SU-DHL-6 (cell line): Measurements from ENCODE around the gene LRBA.

Experiments used
- H2AFZ ChIP-seq: fragments of 200-600 bp; sonication (generic); 2 replicates; pipeline ENCODE4 v1.6.1; 2014; ENCODE audit warnings: low read depth, mild to moderate bottlenecking, moderate library complexity, mixed read lengths, antibody characterized with exemption, low read length; ENCODE audit not compliant: severe bottlenecking
- H3F3A ChIP-seq: fragments of 200-600 bp; shearing (Covaris generic); 2 replicates; pipeline ENCODE4 v1.6.0; 2016; ENCODE audit warnings: antibody characterized with exemption, mild to moderate bottlenecking; ENCODE audit not compliant: insufficient read depth
- H3K27ac ChIP-seq: fragments of 200-600 bp; sonication (generic); 2 replicates; pipeline ENCODE4 v1.5.1; 2016; ENCODE audit warnings: low read depth, mild to moderate bottlenecking, low read length, moderate library complexity, mixed read lengths
- H3K27me3 ChIP-seq: fragments of 200-600 bp; sonication (generic), shearing (Covaris generic); 2 replicates; pipeline ENCODE4 v1.6.0; 2014; ENCODE audit warnings: mild to moderate bottlenecking, low read length
- H3K36me3 ChIP-seq: fragments of 200-600 bp; sonication (generic); 2 replicates; pipeline ENCODE4 v1.6.1; 2014; ENCODE audit warnings: mild to moderate bottlenecking, low read length, mixed read lengths
- H3K4me2 ChIP-seq: fragments of 300-600, 200-600 bp; shearing (Covaris generic), sonication (generic); 2 replicates; pipeline ENCODE4 v1.6.0; 2014; ENCODE audit warnings: low read length, low read depth, mild to moderate bottlenecking; ENCODE audit not compliant: poor library complexity, severe bottlenecking
- H3K4me3 ChIP-seq: fragments of 200-600 bp; sonication (generic); 2 replicates; pipeline ENCODE4 v1.5.1; 2014; ENCODE audit warnings: antibody characterized with exemption, low read length, mild to moderate bottlenecking, mixed read lengths; ENCODE audit not compliant: insufficient read depth, poor library complexity, severe bottlenecking
- H3K79me2 ChIP-seq: fragments of 200-600 bp; sonication (generic); 2 replicates; pipeline ENCODE4 v1.6.1; 2014; ENCODE audit warnings: mild to moderate bottlenecking, low read length, moderate library complexity; ENCODE audit not compliant: insufficient read depth
- H3K9ac ChIP-seq: fragments of 200-600 bp; sonication (generic); 2 replicates; pipeline ENCODE4 v1.7.0; 2014; ENCODE audit warnings: mild to moderate bottlenecking, low read length
- H3K9me2 ChIP-seq: fragments of 200-600 bp; sonication (generic); replicated peaks from 2 replicates; pipeline ENCODE4 v1.6.1; 2014; ENCODE audit warnings: low read length; ENCODE audit not compliant: insufficient read depth
- H3K9me3 ChIP-seq: fragments of 200-600 bp; sonication (generic); 2 replicates; pipeline ENCODE4 v1.6.1; 2014; ENCODE audit warnings: low read length, mixed read lengths; ENCODE audit not compliant: insufficient read depth
- H4K20me1 ChIP-seq: fragments of 200-600 bp; sonication (generic); 2 replicates; pipeline ENCODE4 v1.6.1; 2014; ENCODE audit warnings: low read depth, mild to moderate bottlenecking, antibody characterized with exemption, low read length, moderate library complexity, mixed read lengths
- CTCF ChIP-seq: fragments of 200-600 bp; sonication (generic); IDR thresholded peaks from one replicate; pipeline ENCODE4 v1.5.1; 2017; ENCODE audit warnings: antibody characterized with exemption, mild to moderate bottlenecking, low read length, moderate library complexity; ENCODE audit not compliant: insufficient read depth, poor library complexity, severe bottlenecking
- EZH2phosphoT487 ChIP-seq: fragments of 200-600 bp; sonication (generic), shearing (Covaris generic); conservative IDR thresholded peaks from 2 replicates; pipeline ENCODE4 v1.6.1; 2018; ENCODE audit warnings: mild to moderate bottlenecking, antibody characterized with exemption, low read length, moderate library complexity, mixed read lengths

LRBA gene

GRCh38 chr4:150904671-150905070, 110.4 kb downstream of the LRBA start:
- TF ChIP-seq CTCF (no peak), EZH2phosphoT487 (no peak)
- H3K4me3 ChIP-seq, result no peak overlapping the region
- H3K4me2 ChIP-seq, result no peak overlapping the region
- H3F3A ChIP-seq, result no peaks in the 10 kb centered on the region
- H3K36me3 ChIP-seq, result peaks cover 41% of the 10 kb centered on the region; the same call in 1 of the 2 replicates
- no peaks in the 10 kb centered on the region for H3K79me2 ChIP-seq
- no peaks in the 10 kb centered on the region for H3K27me3 ChIP-seq
- no peak overlapping the region for H3K27ac ChIP-seq
- no peak overlapping the region for H3K9ac ChIP-seq
- H4K20me1 ChIP-seq, result no peaks in the 10 kb centered on the region
- H3K9me2 ChIP-seq, result no peaks in the 10 kb centered on the region
- H3K9me3 ChIP-seq, result no peaks in the 10 kb centered on the region
- no peak overlapping the region for H2AFZ ChIP-seq

GRCh38 chr4:150903603-150904002, 111.5 kb downstream of the LRBA start:
- TF ChIP-seq CTCF (no peak), EZH2phosphoT487 (no peak)
- Histone ChIP-seq H3K27ac (no peak overlapping the region), H3K4me2 (no peak overlapping the region), H3K9me2 (no peaks in the 10 kb centered on the region), H3K79me2 (no peaks in the 10 kb centered on the region), H3K36me3 (peaks cover 37% of the 10 kb centered on the region; the same call in 1 of the 2 replicates), H2AFZ (no peak overlapping the region), H3K4me3 (no peak overlapping the region), H3K9me3 (no peaks in the 10 kb centered on the region), H4K20me1 (no peaks in the 10 kb centered on the region), H3K9ac (no peak overlapping the region), H3F3A (no peaks in the 10 kb centered on the region), H3K27me3 (no peaks in the 10 kb centered on the region)

GRCh38 chr4:150896497-150896896, 118.6 kb downstream of the LRBA start:
- Histone ChIP-seq H3K79me2 (no peaks in the 10 kb centered on the region), H3K4me3 (no peak overlapping the region), H3F3A (no peaks in the 10 kb centered on the region), H3K9me2 (no peaks in the 10 kb centered on the region), H3K9ac (no peak overlapping the region), H3K36me3 (peaks cover 28% of the 10 kb centered on the region), H3K9me3 (no peaks in the 10 kb centered on the region), H3K27me3 (no peaks in the 10 kb centered on the region), H2AFZ (no peak overlapping the region), H3K4me2 (no peak overlapping the region), H3K27ac (no peak overlapping the region), H4K20me1 (no peaks in the 10 kb centered on the region; the same call in 1 of the 2 replicates)
- TF ChIP-seq EZH2phosphoT487, result no peak
- TF ChIP-seq CTCF, result no peak
